ENCODE data around the gene FSTL4. TPM values are rescaled to one million over a fixed set of nuclear protein-coding genes. Genes with fewer than 3 reads are reported as not detected.

FSTL4 gene
- total and polyA plus RNA-seq, 2 of the 13 experiments (the other 11 are each of a cell fraction or from before 2014, with no cell fraction given) = 2.1 to 3.0 TPM

- in situ Hi-C loops (cut with HindIII; ENCODE audit: extremely low pct_ligation_motif_present, low pct_unique_long_range_greater_than_20kb) (no loop called here), intact Hi-C loops (cut with micrococcal nuclease; ENCODE audit: unreplicated experiment) (no loop called here)
- Histone ChIP-seq H3K27ac (ENCODE audit: extremely low read length, insufficient read depth, low read length) (no peak overlapping the region), H3K9ac (ENCODE audit: insufficient read depth, low read depth, low read length) (no peak overlapping the region), H3K4me2 (ENCODE audit: low read depth, low read length) (no peak overlapping the region), H3K79me2 (ENCODE audit: insufficient read depth, low read length) (no peaks in the 10 kb centered on the region), H3K4me3 (replicated peaks in 1 of 3; ENCODE audit: insufficient read depth in 1 of 3, low read depth in 2 of 3, low read length in 3 of 3) (no peak overlapping the region), H3K27me3 (ENCODE audit: control insufficient read depth in 1 of 2, insufficient read depth in 2 of 2, low read length in 2 of 2) (peaks cover 0 to 7% of the 10 kb centered on the region in 2 experiments; a peak in 1 of 5 replicates), H3K36me3 (replicated peaks in 1 of 2; ENCODE audit: control insufficient read depth in 1 of 2, insufficient read depth in 2 of 2, low read length in 2 of 2) (no peaks in the 10 kb centered on the region), H2AFZ (ENCODE audit: low read length) (no peak overlapping the region), H3K4me1 (ENCODE audit: insufficient read depth, low read length) (no peaks in the 10 kb centered on the region), H3K9me3 (ENCODE audit: low read length) (no peaks in the 10 kb centered on the region), H4K20me1 (ENCODE audit: insufficient read depth, low read length) (no peaks in the 10 kb centered on the region)
- 54% methylated on average over 3 of the region's 7 CpGs for WGBS (ENCODE audit: low lambda C conversion rate)
- ChIA-PET POLR2A (no interaction called here), CTCF (ENCODE audit: low intra/inter-chr PET ratio, low total read pairs) (no interaction called here)
- FAIRE-seq = no peak
- no peak for ATAC-seq
- DNase-seq (ENCODE audit: low spot score) = no peak
- BruUV-seq (replicated peaks) = no TSS peak
- no peak for TF ChIP-seq MEIS1 (CRISPR knock-in tag; IDR thresholded peaks at IDR 0.05; ENCODE audit: borderline replicate concordance)
- no peak for TF ChIP-seq ZNF101 (CRISPR knock-in tag; IDR thresholded peaks at IDR 0.05; ENCODE audit: borderline replicate concordance, low read depth)
- no peak for TF ChIP-seq XRCC5 (optimal IDR thresholded peaks at IDR 0.05; ENCODE audit: low read length)
- no peak for TF ChIP-seq HOXA7 (CRISPR knock-in tag; IDR thresholded peaks at IDR 0.05)
- no peak for TF ChIP-seq FOXO4 (CRISPR knock-in tag; conservative IDR thresholded peaks at IDR 0.05)
- no peak for TF ChIP-seq CREM (IDR thresholded peaks at IDR 0.05)
- no peak for TF ChIP-seq CREM (CRISPR knock-in tag; IDR thresholded peaks at IDR 0.05)
- TF ChIP-seq MEIS2 (CRISPR knock-in tag; IDR thresholded peaks at IDR 0.05) = no peak
- TF ChIP-seq SALL1 (CRISPR knock-in tag; IDR thresholded peaks at IDR 0.05) = no peak
- TF ChIP-seq POGZ (CRISPR knock-in tag; IDR thresholded peaks at IDR 0.05) = no peak
- TF ChIP-seq, protein P1, sequence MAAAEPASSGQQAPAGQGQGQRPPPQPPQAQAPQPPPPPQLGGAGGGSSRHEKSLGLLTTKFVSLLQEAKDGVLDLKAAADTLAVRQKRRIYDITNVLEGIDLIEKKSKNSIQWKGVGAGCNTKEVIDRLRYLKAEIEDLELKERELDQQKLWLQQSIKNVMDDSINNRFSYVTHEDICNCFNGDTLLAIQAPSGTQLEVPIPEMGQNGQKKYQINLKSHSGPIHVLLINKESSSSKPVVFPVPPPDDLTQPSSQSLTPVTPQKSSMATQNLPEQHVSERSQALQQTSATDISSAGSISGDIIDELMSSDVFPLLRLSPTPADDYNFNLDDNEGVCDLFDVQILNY (CRISPR knock-in tag; conservative IDR thresholded peaks at IDR 0.05) = no peak
- no peak for TF ChIP-seq BCLAF1 (IDR thresholded peaks at IDR 0.05)
- TF ChIP-seq ZNF569 (CRISPR knock-in tag; IDR thresholded peaks at IDR 0.05; ENCODE audit: borderline replicate concordance) = no peak
- TF ChIP-seq, protein P2, sequence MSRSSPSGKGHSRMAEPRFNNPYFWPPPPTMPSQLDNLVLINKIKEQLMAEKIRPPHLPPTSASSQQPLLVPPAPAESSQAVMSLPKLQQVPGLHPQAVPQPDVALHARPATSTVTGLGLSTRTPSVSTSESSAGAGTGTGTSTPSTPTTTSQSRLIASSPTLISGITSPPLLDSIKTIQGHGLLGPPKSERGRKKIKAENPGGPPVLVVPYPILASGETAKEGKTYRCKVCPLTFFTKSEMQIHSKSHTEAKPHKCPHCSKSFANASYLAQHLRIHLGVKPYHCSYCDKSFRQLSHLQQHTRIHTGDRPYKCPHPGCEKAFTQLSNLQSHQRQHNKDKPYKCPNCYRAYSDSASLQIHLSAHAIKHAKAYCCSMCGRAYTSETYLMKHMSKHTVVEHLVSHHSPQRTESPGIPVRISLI (CRISPR knock-in tag; IDR thresholded peaks at IDR 0.05; ENCODE audit: borderline replicate concordance) = no peak
- TF ChIP-seq, protein P3, sequence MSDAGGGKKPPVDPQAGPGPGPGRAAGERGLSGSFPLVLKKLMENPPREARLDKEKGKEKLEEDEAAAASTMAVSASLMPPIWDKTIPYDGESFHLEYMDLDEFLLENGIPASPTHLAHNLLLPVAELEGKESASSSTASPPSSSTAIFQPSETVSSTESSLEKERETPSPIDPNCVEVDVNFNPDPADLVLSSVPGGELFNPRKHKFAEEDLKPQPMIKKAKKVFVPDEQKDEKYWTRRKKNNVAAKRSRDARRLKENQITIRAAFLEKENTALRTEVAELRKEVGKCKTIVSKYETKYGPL (CRISPR knock-in tag; IDR thresholded peaks at IDR 0.05) = no peak
- TF ChIP-seq ZFYVE20 (CRISPR knock-in tag; IDR thresholded peaks at IDR 0.05; ENCODE audit: borderline replicate concordance, low read depth) = no peak
- no peak for TF ChIP-seq ZNF296 (CRISPR knock-in tag; conservative IDR thresholded peaks at IDR 0.05)
- TF ChIP-seq ZNF839 (CRISPR knock-in tag; IDR thresholded peaks at IDR 0.05; ENCODE audit: borderline replicate concordance) = no peak
These were observed 29.4 kb downstream of the FSTL4 start for GRCh38 chr5:133582971-133583370.

All from HepG2 (cell line).